HCT116 (cell line): ENCODE data around the gene AQP5. TPM values are rescaled to one million over a fixed set of nuclear protein-coding genes. Genes with fewer than 3 reads are reported as not detected.

Experiments
- ATAC-seq: fragments of 200-7000 bp; cut with Tn5 transposase; 2 replicates; pipeline ENCODE4 v1.9.1; 2020; ENCODE audit warnings: mild to moderate bottlenecking, moderate library complexity
- BruUV-seq: library from RNA; stranded (reverse); fragments of 400-500 nt; replicated peaks from 2 replicates; lab custom pipeline; 2021; lab: Mats Ljungman, UMichigan
- CTCF ChIA-PET: fragments of 300-600 bp; sonication (Branson Sonifier 250); formaldehyde crosslinking; loops from one replicate; lab custom pipeline; 2021; ENCODE audit warnings: antibody characterized with exemption; lab: Charles Lee
- POLR2A ChIA-PET: fragments of 300-600, 350-600 bp; sonication (Branson Sonifier 250); formaldehyde crosslinking; loops from one replicate; lab custom pipeline; 2021; ENCODE audit warnings: antibody characterized with exemption; lab: Charles Lee
- RAD21 ChIA-PET, 2 experiments: fragments of 300-600 bp; sonication (Branson Sonifier 250); formaldehyde crosslinking; loops; one replicate each; lab custom pipeline; 2023; ENCODE audit warnings: low total read pairs in 2 of 2; ENCODE audit not compliant: uncharacterized antibody in 2 of 2, unreplicated experiment in 2 of 2, low non-redundant PET in 1 of 2; lab: Charles Lee
- DNase-seq: peaks from one replicate; pipeline ENCODE4 v3.0.0-alpha.2; 2010; ENCODE audit warnings: low read depth, low spot score
- H2AFZ ChIP-seq: fragments of 200-600 bp; shearing (Covaris generic), sonication (generic); 2 replicates; pipeline ENCODE4 v1.6.1; 2017; ENCODE audit warnings: low read depth, mixed run types, mixed read lengths, antibody characterized with exemption, low read length; ENCODE audit not compliant: poor library complexity, severe bottlenecking
- H3K27ac ChIP-seq: 2 replicates; pipeline ENCODE4 v1.5.1; 2012; ENCODE audit warnings: low read depth, low read length
- H3K27me3 ChIP-seq: fragments of 200-600 bp; sonication (generic); 2 replicates; pipeline ENCODE4 v1.6.1; 2016; ENCODE audit warnings: mixed run types, low read length, mixed read lengths; ENCODE audit not compliant: insufficient read depth
- H3K36me3 ChIP-seq, 2 experiments: fragments of 200-500 bp in 1 of 2; fragments of 200-600 bp in 1 of 2; sonication (Bioruptor generic) in 1 of 2; sonication (generic) in 1 of 2; 2 replicates each; pipeline versions ENCODE4 v1.5.1 to v1.6.1; 2014 to 2016; ENCODE audit warnings: low read length in 2 of 2, inconsistent platforms in 1 of 2, mixed read lengths in 1 of 2, mixed run types in 1 of 2; ENCODE audit not compliant: insufficient read depth in 2 of 2, control insufficient read depth in 1 of 2
- H3K4me1 ChIP-seq, 2 experiments: fragments of 200-600 bp in 1 of 2; sonication (generic) in 1 of 2; 2 replicates each; pipeline versions ENCODE4 v1.5.1 to v1.6.1; 2012 to 2017; ENCODE audit warnings: low read length in 2 of 2, inconsistent platforms in 1 of 2, mild to moderate bottlenecking in 1 of 2, mixed read lengths in 1 of 2, mixed run types in 1 of 2, moderate library complexity in 1 of 2; ENCODE audit not compliant: insufficient read depth in 2 of 2, control insufficient read depth in 1 of 2
- H3K4me2 ChIP-seq: fragments of 200-600 bp; sonication (generic); 2 replicates; pipeline ENCODE4 v1.6.1; 2017; ENCODE audit warnings: mixed run types, low read length, mixed read lengths
- H3K4me3 ChIP-seq, 2 experiments: fragments of 200-600 bp in 1 of 2; sonication (generic) in 1 of 2; replicated peaks in 1 of 2; 2 replicates each; pipeline ENCODE4 v1.5.1; 2011 to 2016; ENCODE audit warnings: low read length in 2 of 2, control low read depth in 1 of 2, low read depth in 1 of 2, mild to moderate bottlenecking in 1 of 2, mixed read lengths in 1 of 2, mixed run types in 1 of 2
- H3K79me2 ChIP-seq: fragments of 200-600 bp; sonication (generic); 2 replicates; pipeline ENCODE4 v1.6.1; 2017; ENCODE audit warnings: mild to moderate bottlenecking, mixed run types, low read length, moderate library complexity, mixed read lengths; ENCODE audit not compliant: insufficient read depth
- H3K9ac ChIP-seq: fragments of 200-600 bp; sonication (generic); 2 replicates; pipeline ENCODE4 v1.6.1; 2016; ENCODE audit warnings: low read length, mixed read lengths
- H3K9me2 ChIP-seq: fragments of 200-600 bp; sonication (generic), shearing (Covaris generic); 2 replicates; pipeline ENCODE4 v1.6.1; 2017; ENCODE audit warnings: mixed run types, mild to moderate bottlenecking, moderate library complexity; ENCODE audit not compliant: insufficient read depth
- H3K9me3 ChIP-seq, 2 experiments: fragments of 200-500 bp in 1 of 2; fragments of 200-600 bp in 1 of 2; sonication (Bioruptor generic) in 1 of 2; sonication (generic) in 1 of 2; 2 replicates each; pipeline ENCODE4 v1.6.1; 2014 to 2017; ENCODE audit warnings: low read length in 2 of 2, mixed read lengths in 2 of 2, inconsistent platforms in 1 of 2, low read depth in 1 of 2, mild to moderate bottlenecking in 1 of 2, mixed run types in 1 of 2, moderate library complexity in 1 of 2; ENCODE audit not compliant: control insufficient read depth in 1 of 2, insufficient read depth in 1 of 2
- H4K20me1 ChIP-seq: fragments of 200-600 bp; sonication (generic), shearing (Covaris generic); 2 replicates; pipeline ENCODE4 v1.6.1; 2017; ENCODE audit warnings: mixed run types, mild to moderate bottlenecking, moderate library complexity; ENCODE audit not compliant: insufficient read depth
- CBX3 ChIP-seq: IDR thresholded peaks from 2 replicates; pipeline ENCODE4 v1.6.1; 2012; ENCODE audit warnings: low read depth
- ELF1 ChIP-seq: IDR thresholded peaks from 2 replicates; pipeline ENCODE4 v1.6.1; 2012; ENCODE audit warnings: low read depth, borderline replicate concordance
- EZH2 ChIP-seq: fragments of 200-600 bp; sonication (generic); IDR thresholded peaks from 2 replicates; pipeline ENCODE4 v1.6.1; 2017; ENCODE audit warnings: antibody characterized with exemption, mixed run types
- EZH2phosphoT487 ChIP-seq: fragments of 200-600 bp; IDR thresholded peaks from 2 replicates; pipeline ENCODE4 v1.6.1; 2018; ENCODE audit warnings: antibody characterized with exemption, borderline replicate concordance
- JUND ChIP-seq: IDR thresholded peaks from 2 replicates; pipeline ENCODE4 v1.6.1; 2012
- POLR2A ChIP-seq: IDR thresholded peaks from 2 replicates; pipeline ENCODE4 v1.7.0; 2011; ENCODE audit warnings: borderline replicate concordance; ENCODE audit not compliant: insufficient read depth, insufficient read length; ENCODE audit errors: extremely low read depth
- RAD21 ChIP-seq: IDR thresholded peaks from 2 replicates; pipeline ENCODE4 v1.6.1; 2012; ENCODE audit warnings: low read depth, mild to moderate bottlenecking
- SP1 ChIP-seq: IDR thresholded peaks from 2 replicates; pipeline ENCODE4 v1.6.1; 2012; ENCODE audit warnings: low read depth
- intact Hi-C: fragments of 100-400 bp; cut with micrococcal nuclease; formaldehyde crosslinking; loops from 2 replicates; pipeline ENCODE4 v1.10.0; 2022
- total RNA-seq: library from RNA; stranded (reverse); gene quantifications from one replicate; pipeline ENCODE4 v1.2.1, GENCODE V29; 2021; ENCODE audit not compliant: unreplicated experiment
- TF ChIP-seq, protein P1 (sequence below): IDR thresholded peaks from 2 replicates; pipeline ENCODE4 v1.6.1; 2012; ENCODE audit warnings: low read depth
- TF ChIP-seq, protein P2 (sequence below): IDR thresholded peaks from 2 replicates; pipeline ENCODE4 v1.6.1; 2012

Gene AQP5
- total RNA-seq, 1 experiment from 2014 or later: not detected

DNA sequence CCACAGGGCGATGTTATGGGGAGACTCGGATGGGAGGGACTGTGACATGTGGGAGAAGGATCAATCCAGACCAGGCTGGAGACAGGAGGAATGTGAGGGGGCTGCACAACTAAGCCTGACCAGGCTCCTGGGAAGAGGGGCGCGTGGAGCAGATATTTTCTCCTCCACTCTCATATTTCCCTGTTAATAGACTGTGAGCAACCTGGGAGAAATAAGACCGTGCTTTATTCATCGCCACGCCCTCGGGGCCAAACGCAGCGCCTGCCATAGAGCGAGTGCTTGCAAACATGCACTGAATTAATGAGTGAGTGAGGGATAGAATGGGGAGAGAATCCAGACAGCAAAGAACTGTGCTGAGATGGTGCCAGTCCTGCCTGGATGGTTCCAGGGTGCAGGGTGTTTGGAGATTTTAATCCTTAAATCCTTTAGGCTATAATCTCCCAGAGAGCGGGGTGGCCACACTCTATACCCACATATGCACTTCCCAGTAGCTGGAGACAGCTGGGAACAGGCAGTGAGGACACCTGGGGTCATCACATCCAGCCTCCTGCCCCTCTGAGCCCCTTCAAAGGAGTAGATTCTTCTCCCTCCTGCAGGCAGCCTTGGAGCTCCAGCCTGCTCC lies 44.4 kb upstream of the AQP5 start:
- TF ChIP-seq CBX3: no peak
- no peak for TF ChIP-seq SP1
- TF ChIP-seq EZH2phosphoT487: no peak
- TF ChIP-seq, protein P1, sequence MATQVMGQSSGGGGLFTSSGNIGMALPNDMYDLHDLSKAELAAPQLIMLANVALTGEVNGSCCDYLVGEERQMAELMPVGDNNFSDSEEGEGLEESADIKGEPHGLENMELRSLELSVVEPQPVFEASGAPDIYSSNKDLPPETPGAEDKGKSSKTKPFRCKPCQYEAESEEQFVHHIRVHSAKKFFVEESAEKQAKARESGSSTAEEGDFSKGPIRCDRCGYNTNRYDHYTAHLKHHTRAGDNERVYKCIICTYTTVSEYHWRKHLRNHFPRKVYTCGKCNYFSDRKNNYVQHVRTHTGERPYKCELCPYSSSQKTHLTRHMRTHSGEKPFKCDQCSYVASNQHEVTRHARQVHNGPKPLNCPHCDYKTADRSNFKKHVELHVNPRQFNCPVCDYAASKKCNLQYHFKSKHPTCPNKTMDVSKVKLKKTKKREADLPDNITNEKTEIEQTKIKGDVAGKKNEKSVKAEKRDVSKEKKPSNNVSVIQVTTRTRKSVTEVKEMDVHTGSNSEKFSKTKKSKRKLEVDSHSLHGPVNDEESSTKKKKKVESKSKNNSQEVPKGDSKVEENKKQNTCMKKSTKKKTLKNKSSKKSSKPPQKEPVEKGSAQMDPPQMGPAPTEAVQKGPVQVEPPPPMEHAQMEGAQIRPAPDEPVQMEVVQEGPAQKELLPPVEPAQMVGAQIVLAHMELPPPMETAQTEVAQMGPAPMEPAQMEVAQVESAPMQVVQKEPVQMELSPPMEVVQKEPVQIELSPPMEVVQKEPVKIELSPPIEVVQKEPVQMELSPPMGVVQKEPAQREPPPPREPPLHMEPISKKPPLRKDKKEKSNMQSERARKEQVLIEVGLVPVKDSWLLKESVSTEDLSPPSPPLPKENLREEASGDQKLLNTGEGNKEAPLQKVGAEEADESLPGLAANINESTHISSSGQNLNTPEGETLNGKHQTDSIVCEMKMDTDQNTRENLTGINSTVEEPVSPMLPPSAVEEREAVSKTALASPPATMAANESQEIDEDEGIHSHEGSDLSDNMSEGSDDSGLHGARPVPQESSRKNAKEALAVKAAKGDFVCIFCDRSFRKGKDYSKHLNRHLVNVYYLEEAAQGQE: no peak
- no peak for TF ChIP-seq RAD21
- TF ChIP-seq ELF1: no peak
- no peak for TF ChIP-seq JUND
- no peak for TF ChIP-seq EZH2
- no peak for TF ChIP-seq POLR2A
- TF ChIP-seq, protein P2, sequence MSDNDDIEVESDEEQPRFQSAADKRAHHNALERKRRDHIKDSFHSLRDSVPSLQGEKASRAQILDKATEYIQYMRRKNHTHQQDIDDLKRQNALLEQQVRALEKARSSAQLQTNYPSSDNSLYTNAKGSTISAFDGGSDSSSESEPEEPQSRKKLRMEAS: no peak
- TF ChIP-seq, all 23 proteins: peak for 0
- Histone ChIP-seq H3K9ac (no peak overlapping the region), H3K4me1 (peaks cover 3 to 6% of the 10 kb centered on the region in 2 experiments; a peak in 3 of 4 replicates), H4K20me1 (no peaks in the 10 kb centered on the region), H2AFZ (no peak overlapping the region), H3K9me3 (no peaks in the 10 kb centered on the region), H3K79me2 (no peaks in the 10 kb centered on the region), H3K36me3 (no peaks in the 10 kb centered on the region), H3K4me2 (no peak overlapping the region), H3K9me2 (no peaks in the 10 kb centered on the region), H3K27me3 (no peaks in the 10 kb centered on the region), H3K4me3 (no peak overlapping the region), H3K27ac (no peak overlapping the region)
- no TSS peak for BruUV-seq
- intact Hi-C loops: no loop called here
- DNase-seq (no peak), ATAC-seq (no peak)
- ChIA-PET POLR2A (no interaction called here), RAD21 (no interaction called here), CTCF (no interaction called here)
